Trophoblast cell (in vitro differentiated cells and primary cell): ENCODE results near the gene SIDT1.

ENCODE experiments used
- DNase-seq, 2 donors: peaks; one replicate each; pipeline ENCODE4 v3.0.0-alpha.2; 2016
- H2AFZ ChIP-seq: 2 replicates; pipeline ENCODE4 v1.6.1; 2013; ENCODE audit warnings: low read length, moderate library complexity, mild to moderate bottlenecking; ENCODE audit not compliant: insufficient read depth, poor library complexity
- H2AK5ac ChIP-seq: 2 replicates; pipeline ENCODE4 v1.6.1; 2013; ENCODE audit warnings: mild to moderate bottlenecking, low read length
- H2BK120ac ChIP-seq: 2 replicates; pipeline ENCODE4 v1.6.1; 2013; ENCODE audit warnings: low read length, mild to moderate bottlenecking, moderate library complexity; ENCODE audit not compliant: insufficient read depth, poor library complexity
- H2BK12ac ChIP-seq: 2 replicates; pipeline ENCODE4 v1.6.1; 2013; ENCODE audit warnings: mild to moderate bottlenecking, low read length, moderate library complexity
- H2BK5ac ChIP-seq: 2 replicates; pipeline ENCODE4 v1.6.1; 2013; ENCODE audit warnings: low read length, low read depth, moderate library complexity, mild to moderate bottlenecking; ENCODE audit not compliant: poor library complexity
- H3K14ac ChIP-seq: 2 replicates; pipeline ENCODE4 v1.6.1; 2013; ENCODE audit warnings: mild to moderate bottlenecking, low read length
- H3K18ac ChIP-seq: 2 replicates; pipeline ENCODE4 v1.6.1; 2013; ENCODE audit warnings: mild to moderate bottlenecking, low read length
- H3K23ac ChIP-seq: 2 replicates; pipeline ENCODE4 v1.6.1; 2013; ENCODE audit warnings: low read length
- H3K27ac ChIP-seq: 2 replicates; pipeline ENCODE4 v1.5.1; 2013; ENCODE audit warnings: low read depth, mild to moderate bottlenecking, inconsistent platforms, low read length, moderate library complexity
- H3K27me3 ChIP-seq: 2 replicates; pipeline ENCODE4 v1.6.1; 2013; ENCODE audit warnings: inconsistent platforms, mild to moderate bottlenecking, low read length, moderate library complexity; ENCODE audit not compliant: insufficient read depth
- H3K36me3 ChIP-seq, 2 experiments: 1 replicate in 1 of 2; 2 replicates in 1 of 2; pipeline ENCODE4 v1.6.1; 2013; ENCODE audit warnings: low read length in 2 of 2, mild to moderate bottlenecking in 2 of 2, moderate library complexity in 1 of 2; ENCODE audit not compliant: insufficient read depth in 2 of 2, control insufficient read depth in 1 of 2
- H3K4ac ChIP-seq: 2 replicates; pipeline ENCODE4 v1.6.1; 2013; ENCODE audit warnings: low read depth, mild to moderate bottlenecking, low read length, moderate library complexity
- H3K4me1 ChIP-seq, 2 experiments: 1 replicate in 1 of 2; 2 replicates in 1 of 2; pipeline ENCODE4 v1.6.1; 2013; ENCODE audit warnings: low read length in 2 of 2, mild to moderate bottlenecking in 2 of 2, moderate library complexity in 1 of 2; ENCODE audit not compliant: insufficient read depth in 2 of 2, control insufficient read depth in 1 of 2
- H3K4me2 ChIP-seq: 2 replicates; pipeline ENCODE4 v1.6.1; 2013; ENCODE audit warnings: inconsistent platforms, mild to moderate bottlenecking, low read length, moderate library complexity
- H3K4me3 ChIP-seq: 2 replicates; pipeline ENCODE4 v1.5.1; 2013; ENCODE audit warnings: mild to moderate bottlenecking, low read depth, low read length, inconsistent platforms
- H3K79me1 ChIP-seq: one replicate; pipeline ENCODE4 v1.6.1; 2013; ENCODE audit warnings: low read length
- H3K79me2 ChIP-seq: 2 replicates; pipeline ENCODE4 v1.6.1; 2013; ENCODE audit warnings: low read length, mild to moderate bottlenecking; ENCODE audit not compliant: control insufficient read depth, insufficient read depth, poor library complexity
- H3K9ac ChIP-seq: 2 replicates; pipeline ENCODE4 v1.6.1; 2013; ENCODE audit warnings: mild to moderate bottlenecking, low read length
- H3K9me3 ChIP-seq: 2 replicates; pipeline ENCODE4 v1.6.1; 2013; ENCODE audit warnings: low read depth, mild to moderate bottlenecking, control low read depth, inconsistent platforms, low read length; ENCODE audit not compliant: insufficient read depth
- H4K12ac ChIP-seq: 2 replicates; pipeline ENCODE4 v1.6.1; 2013; ENCODE audit warnings: low read depth, mild to moderate bottlenecking, low read length, moderate library complexity
- H4K8ac ChIP-seq: 2 replicates; pipeline ENCODE4 v1.6.1; 2013; ENCODE audit warnings: low read depth, mild to moderate bottlenecking, low read length, moderate library complexity
- H4K91ac ChIP-seq: one replicate; pipeline ENCODE4 v1.6.1; 2013; ENCODE audit warnings: low read depth, mild to moderate bottlenecking, low read length, moderate library complexity
- WGBS: extraction: QIAGEN DNeasy Blood & Tissue Kit; methylation state at CpG from one replicate; pipeline ENCODE4 v1.1.7; 2013; ENCODE audit warnings: missing lambda C conversion rate; ENCODE audit not compliant: insufficient read length, insufficient coverage; ENCODE audit errors: extremely low coverage; 5-methylcytosine and 5-hydroxymethylcytosine counted together

Gene SIDT1

DNA sequence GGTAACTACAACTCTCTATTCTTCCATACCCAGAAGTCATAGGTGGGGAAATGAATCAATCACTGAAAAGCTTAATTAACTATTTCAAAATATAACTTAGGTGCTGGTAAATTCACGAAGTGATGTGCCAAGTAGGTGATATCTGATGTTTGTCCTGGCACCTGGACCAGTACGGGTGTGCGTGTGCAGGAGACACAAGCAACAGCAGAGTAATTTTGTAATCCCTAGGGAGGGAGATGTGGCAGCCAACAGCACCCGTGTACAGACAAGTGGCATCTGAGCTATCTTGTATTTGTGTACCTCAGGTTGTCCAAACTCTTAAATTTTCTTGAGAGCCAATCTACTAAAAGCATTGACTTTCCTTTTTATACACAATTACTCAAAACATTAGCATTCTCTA is 141.2 kb downstream of the SIDT1 start:
- Histone ChIP-seq H2BK120ac (no peak overlapping the region), H3K4me2 (no peak overlapping the region), H3K27ac (no peak overlapping the region), H2AK5ac (no peak overlapping the region), H3K4me1 (peaks cover 0 to 2% of the 10 kb centered on the region in 2 experiments), H3K4ac (no peak overlapping the region), H3K9me3 (no peaks in the 10 kb centered on the region), H2AFZ (no peak overlapping the region), H3K18ac (no peak overlapping the region), H4K8ac (no peak overlapping the region), H4K12ac (no peak overlapping the region), H3K36me3 (peaks cover 2 to 4% of the 10 kb centered on the region in 2 experiments), H3K79me1 (no peaks in the 10 kb centered on the region), H3K23ac (no peak overlapping the region), H4K91ac (no peak overlapping the region), H3K9ac (no peak overlapping the region), H3K27me3 (no peaks in the 10 kb centered on the region), H2BK5ac (no peak overlapping the region), H3K14ac (no peak overlapping the region), H3K79me2 (no peaks in the 10 kb centered on the region), H2BK12ac (no peak overlapping the region), H3K4me3 (no peak overlapping the region)
- no CpG with 5 or more reads among the region's 4 CpGs for WGBS
- no peak for DNase-seq

DNA sequence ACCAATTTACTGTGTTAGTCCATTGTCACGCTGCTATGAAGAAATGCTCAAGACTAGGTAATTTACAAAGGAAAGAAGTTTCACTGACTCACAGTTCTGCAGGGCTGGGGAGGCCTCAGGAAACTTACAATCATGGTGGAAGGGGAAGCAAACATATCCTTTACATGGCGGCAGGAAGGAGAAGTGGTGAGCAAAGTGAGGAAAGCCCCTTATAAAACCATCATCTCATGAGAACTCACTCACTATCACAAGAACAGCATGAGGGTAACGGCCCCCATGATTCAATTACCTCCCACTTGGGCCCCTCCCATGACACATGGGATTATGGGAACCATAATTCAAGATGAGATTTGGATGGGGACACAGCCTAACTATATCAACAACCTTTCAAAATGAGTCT is 143.9 kb downstream of the SIDT1 start:
- no peak overlapping the region for H4K12ac ChIP-seq
- no peak overlapping the region for H2BK5ac ChIP-seq
- H3K18ac ChIP-seq, result no peak overlapping the region
- H2AK5ac ChIP-seq, result no peak overlapping the region
- H2BK12ac ChIP-seq, result no peak overlapping the region
- no peak overlapping the region for H3K23ac ChIP-seq
- no peak overlapping the region for H4K91ac ChIP-seq
- H2BK120ac ChIP-seq, result no peak overlapping the region
- H3K4ac ChIP-seq, result no peak overlapping the region
- H3K27ac ChIP-seq, result no peak overlapping the region
- no peak overlapping the region for H3K14ac ChIP-seq
- no peak overlapping the region for H4K8ac ChIP-seq
- no peaks in the 10 kb centered on the region for H3K9me3 ChIP-seq
- no peaks in the 10 kb centered on the region for H3K79me2 ChIP-seq
- WGBS, result no CpG with 5 or more reads among the region's 3 CpGs
- DNase-seq, result no peak
- peaks cover 0 to 2% of the 10 kb centered on the region in 2 experiments for H3K4me1 ChIP-seq
- H3K36me3 ChIP-seq, result peaks cover 2 to 4% of the 10 kb centered on the region in 2 experiments
- H3K4me3 ChIP-seq, result no peak overlapping the region
- H2AFZ ChIP-seq, result no peak overlapping the region
- H3K79me1 ChIP-seq, result no peaks in the 10 kb centered on the region
- H3K4me2 ChIP-seq, result no peak overlapping the region
- H3K27me3 ChIP-seq, result no peaks in the 10 kb centered on the region
- no peak overlapping the region for H3K9ac ChIP-seq

DNA sequence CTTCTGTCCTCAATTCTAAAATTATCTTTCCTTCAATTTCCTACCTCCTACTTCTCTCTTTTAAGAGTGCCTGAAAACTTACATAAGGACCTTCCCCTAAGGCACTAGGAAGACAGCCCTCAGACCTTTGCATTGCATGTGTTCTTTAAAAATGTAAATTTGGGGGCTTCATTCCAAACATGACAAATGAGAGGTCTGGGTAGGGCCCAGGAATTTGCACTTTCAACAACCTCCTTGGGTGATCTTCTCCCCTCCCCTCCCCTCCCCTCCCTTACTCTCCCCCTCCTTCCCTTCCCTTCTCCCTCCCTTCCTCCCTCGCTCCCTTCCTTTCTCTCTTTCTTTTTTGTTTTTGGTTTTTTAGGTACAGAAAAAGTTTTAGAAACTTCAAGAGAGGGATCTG is 145.4 kb downstream of the SIDT1 start:
- no peaks in the 10 kb centered on the region for H3K79me2 ChIP-seq
- H3K9ac ChIP-seq, result no peak overlapping the region
- H3K27ac ChIP-seq, result no peak overlapping the region
- H2BK5ac ChIP-seq, result no peak overlapping the region
- no peak overlapping the region for H3K4me2 ChIP-seq
- no peak overlapping the region for H3K18ac ChIP-seq
- peaks cover 2 to 4% of the 10 kb centered on the region in 2 experiments for H3K36me3 ChIP-seq
- no peak overlapping the region for H4K12ac ChIP-seq
- H4K8ac ChIP-seq, result no peak overlapping the region
- WGBS, result no CpG with 5 or more reads among the region's 1 CpG
- no peak overlapping the region for H3K4me3 ChIP-seq
- no peak overlapping the region for H3K4ac ChIP-seq
- no peak overlapping the region for H2BK12ac ChIP-seq
- H3K4me1 ChIP-seq, result peaks cover 0 to 2% of the 10 kb centered on the region in 2 experiments
- DNase-seq, result no peak
- H3K79me1 ChIP-seq, result no peaks in the 10 kb centered on the region
- H2BK120ac ChIP-seq, result no peak overlapping the region
- H3K23ac ChIP-seq, result no peak overlapping the region
- H2AK5ac ChIP-seq, result no peak overlapping the region
- H3K14ac ChIP-seq, result no peak overlapping the region
- H3K27me3 ChIP-seq, result no peaks in the 10 kb centered on the region
- no peak overlapping the region for H2AFZ ChIP-seq
- H4K91ac ChIP-seq, result no peak overlapping the region
- no peaks in the 10 kb centered on the region for H3K9me3 ChIP-seq

GRCh38 chr3:113678773-113679172 is 146.4 kb downstream of the SIDT1 start:
- no CpG with 5 or more reads among the region's 4 CpGs for WGBS
- no peak overlapping the region for H2BK5ac ChIP-seq
- H3K4me2 ChIP-seq, result no peak overlapping the region

More at GRCh38 chr3:113678773-113679172, 146.4 kb downstream of the SIDT1 start:
- Histone ChIP-seq H2BK12ac (no peak overlapping the region), H4K12ac (no peak overlapping the region), H3K27me3 (no peaks in the 10 kb centered on the region), H2AK5ac (no peak overlapping the region), H3K4me3 (no peak overlapping the region), H2BK120ac (no peak overlapping the region), H3K79me2 (no peaks in the 10 kb centered on the region), H3K9me3 (no peaks in the 10 kb centered on the region), H3K36me3 (peaks cover 0 to 2% of the 10 kb centered on the region in 2 experiments), H3K18ac (peak overlapping the region; percentile 59), H4K91ac (no peak overlapping the region), H3K27ac (no peak overlapping the region), H3K4ac (no peak overlapping the region), H3K14ac (no peak overlapping the region), H3K23ac (no peak overlapping the region), H2AFZ (no peak overlapping the region), H3K9ac (no peak overlapping the region), H3K4me1 (peaks cover 0 to 2% of the 10 kb centered on the region in 2 experiments), H3K79me1 (no peaks in the 10 kb centered on the region), H4K8ac (no peak overlapping the region)
- DNase-seq, result no peak
